Erythroblast (primary cell): ENCODE results near the gene MYO9B.

Experiments
- GATA1 ChIP-seq: IDR thresholded peaks from 2 replicates; pipeline ENCODE4 v1.6.1; 2011; ENCODE audit warnings: low read depth, mild to moderate bottlenecking, control low read depth, low read length, moderate library complexity
- POLR2A ChIP-seq: IDR thresholded peaks from 2 replicates; pipeline ENCODE4 v1.6.1; 2011; ENCODE audit warnings: mild to moderate bottlenecking, low read length

- TF ChIP-seq POLR2A, result no peak
- no peak for TF ChIP-seq GATA1
These were observed 1.5 kb upstream of the MYO9B start for GRCh38 chr19:17073869-17074633.
